IPS-18c (cell line): ENCODE results near the gene CTR9.

Experiments used
- H3K4me3 ChIP-seq: 2 replicates; pipeline ENCODE4 v1.7.0; 2013; ENCODE audit warnings: low read depth, mild to moderate bottlenecking, low read length, moderate library complexity; ENCODE audit not compliant: insufficient read depth
- H3K9me3 ChIP-seq: one replicate; pipeline ENCODE4 v1.6.1; 2013; ENCODE audit warnings: mild to moderate bottlenecking, low read length, moderate library complexity; ENCODE audit not compliant: control insufficient read depth, insufficient read depth

The CTR9 gene

DNA sequence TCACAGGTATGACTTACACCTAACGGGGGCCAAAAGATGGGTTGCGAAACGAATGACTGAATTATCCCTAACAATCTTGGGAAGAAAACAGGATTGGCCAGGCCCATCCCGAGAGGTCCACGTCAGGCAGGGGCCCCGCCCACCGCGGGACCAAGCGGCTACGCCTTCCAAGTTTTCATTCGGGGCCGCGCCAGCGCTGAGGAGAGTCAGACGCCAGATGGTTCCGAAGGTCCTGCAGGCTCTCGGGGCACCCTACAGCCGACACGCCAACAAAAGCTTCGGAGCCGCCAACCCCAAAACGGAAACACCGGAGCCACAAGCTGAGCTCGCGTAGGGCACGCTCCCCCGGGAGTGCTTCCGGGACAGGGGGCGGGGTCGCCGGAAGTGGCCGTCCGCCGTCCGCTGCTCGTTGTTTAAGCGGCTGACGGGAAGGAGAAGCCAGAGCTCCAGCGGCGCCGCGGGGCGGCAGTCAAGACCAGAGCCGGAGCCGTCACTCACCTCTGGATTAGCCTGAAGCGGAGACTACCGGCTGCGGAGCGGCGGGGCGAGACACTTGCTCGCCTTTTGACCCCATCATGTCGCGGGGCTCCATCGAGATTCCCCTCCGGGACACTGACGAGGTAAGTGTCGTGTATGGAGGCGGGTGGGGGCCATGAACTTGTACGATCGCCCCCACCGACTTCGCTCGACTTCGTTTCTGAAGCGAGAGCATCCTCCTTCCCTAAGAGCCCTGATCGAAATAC, at the start of gene CTR9:
TSS of gene CTR9 (plus strand) at position 409 of the 743 bp plus-strand sequence. CDS start at position 576, 167 bp downstream.
- Histone ChIP-seq H3K9me3 (no peaks in the 10 kb centered on the region), H3K4me3 (peak within 1 kb of the TSS; percentile 96)

DNA sequence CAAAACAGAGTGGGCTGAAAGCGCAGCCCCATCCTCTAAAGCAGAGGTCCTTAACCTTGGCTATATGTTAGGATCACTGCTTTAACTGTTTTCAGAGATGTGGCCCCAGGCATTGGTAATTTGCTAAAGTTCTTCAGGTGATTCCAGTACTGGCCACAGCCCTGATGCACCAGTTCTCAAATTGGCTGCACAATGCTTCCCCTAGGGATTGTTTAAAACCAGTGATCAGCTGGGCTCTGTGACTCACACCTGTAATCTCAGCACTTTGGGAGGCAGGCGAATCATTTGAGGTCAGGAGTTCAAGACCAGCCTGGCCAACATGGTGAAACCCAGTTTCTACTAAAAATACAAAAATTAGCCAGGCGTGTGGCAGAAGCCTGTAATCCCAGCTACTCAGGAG, 49.1 kb upstream of the CTR9 start:
- Histone ChIP-seq H3K9me3 (no peaks in the 10 kb centered on the region), H3K4me3 (no peak overlapping the region)

DNA sequence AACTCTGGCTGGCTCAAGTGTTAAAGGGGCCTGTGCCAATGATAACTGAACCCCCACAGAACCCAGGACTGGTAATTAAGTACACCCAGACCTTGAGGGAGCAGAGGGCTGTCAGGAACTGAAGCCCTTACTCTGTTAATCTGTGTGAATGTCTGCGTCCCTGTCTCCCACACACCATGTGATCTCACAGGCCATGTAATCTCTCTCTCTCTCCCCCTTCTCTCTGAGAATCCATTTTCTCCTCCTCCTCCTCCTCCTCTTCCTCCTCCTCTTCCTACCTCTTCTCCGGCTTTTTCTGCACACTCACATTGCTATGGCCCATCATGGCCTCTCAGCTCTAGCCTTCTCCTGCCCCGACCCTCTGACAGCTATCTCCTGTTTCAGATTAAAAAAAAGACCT, 42.9 kb upstream of the CTR9 start:
- no peaks in the 10 kb centered on the region for H3K9me3 ChIP-seq
- no peak overlapping the region for H3K4me3 ChIP-seq

DNA sequence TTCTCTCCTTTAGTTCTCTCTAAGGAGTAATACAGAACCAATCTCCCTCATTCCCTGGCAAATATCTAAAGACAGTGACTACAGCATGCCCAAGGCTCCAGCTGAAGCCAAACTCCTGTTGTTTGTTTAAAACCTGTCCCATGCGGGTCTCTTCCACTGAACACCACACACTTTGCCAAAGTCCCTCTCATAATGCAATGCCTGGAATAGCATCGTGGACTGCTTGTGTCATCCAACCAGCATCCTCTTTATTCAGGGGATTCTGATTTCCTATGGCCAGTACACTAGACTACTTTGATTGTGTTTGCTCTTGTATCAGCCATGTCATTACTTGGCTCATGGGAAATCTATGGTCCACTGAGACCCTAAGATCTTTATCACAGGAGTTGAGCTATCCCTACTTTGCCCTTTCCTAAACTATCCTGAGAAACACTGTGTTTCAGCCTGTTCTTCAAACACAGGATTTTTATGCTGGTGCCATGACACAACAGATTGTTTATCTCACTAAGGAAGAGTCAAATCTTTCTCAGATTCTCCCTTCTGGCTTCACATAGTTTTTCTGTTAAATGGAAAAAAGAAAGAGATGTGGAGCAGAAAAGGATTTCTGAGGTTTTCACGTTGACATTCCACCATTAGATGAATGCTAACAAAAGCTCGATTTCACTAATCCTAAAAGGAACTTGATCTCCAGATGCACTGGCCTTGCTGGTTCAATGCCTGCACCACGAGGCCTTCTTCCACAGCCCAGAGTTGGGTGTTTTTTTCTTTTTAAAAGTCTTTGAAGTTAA, 41.6 kb upstream of the CTR9 start:
- no peak overlapping the region for H3K4me3 ChIP-seq
- H3K9me3 ChIP-seq = no peaks in the 10 kb centered on the region

DNA sequence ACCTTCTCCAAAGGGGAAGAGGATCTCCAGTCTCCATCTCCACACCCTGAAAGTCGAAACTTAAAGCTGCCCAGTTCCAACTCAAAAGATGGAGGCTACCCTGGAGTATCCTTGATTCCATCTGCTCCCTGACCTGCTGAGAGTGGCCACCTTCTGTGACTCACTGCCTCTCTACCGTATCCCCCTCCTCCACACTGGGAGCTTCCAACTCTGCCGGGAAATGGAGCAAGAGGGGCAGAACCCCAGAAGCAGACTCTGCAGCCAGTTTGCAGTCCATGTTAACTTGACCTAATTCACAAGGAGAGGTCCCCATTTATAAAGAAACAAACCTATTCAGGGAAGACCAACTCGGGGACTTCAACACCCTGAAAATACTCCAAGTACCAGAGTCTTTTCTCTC, 35.5 kb upstream of the CTR9 start:
- H3K4me3 ChIP-seq = no peak overlapping the region
- H3K9me3 ChIP-seq = no peaks in the 10 kb centered on the region

DNA sequence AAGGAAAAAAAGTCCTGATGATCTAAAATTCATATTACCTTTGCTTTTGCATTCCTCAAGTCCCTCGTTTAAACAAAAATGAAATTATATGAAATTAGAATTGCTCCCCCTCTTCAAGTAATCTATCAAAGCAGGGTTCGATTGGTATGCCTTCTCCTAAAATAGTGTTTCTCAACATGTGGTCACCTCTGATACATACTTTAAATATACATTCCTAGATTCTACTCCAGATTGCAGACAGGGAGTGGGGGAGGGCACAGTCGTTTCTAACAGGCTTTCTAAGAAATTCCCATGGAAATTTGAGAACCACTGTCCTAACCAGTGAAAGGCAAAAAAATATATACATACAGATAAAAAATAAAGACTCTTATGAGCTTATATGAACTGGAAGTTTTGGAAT, 34.9 kb upstream of the CTR9 start:
- Histone ChIP-seq H3K4me3 (no peak overlapping the region), H3K9me3 (no peaks in the 10 kb centered on the region)

DNA sequence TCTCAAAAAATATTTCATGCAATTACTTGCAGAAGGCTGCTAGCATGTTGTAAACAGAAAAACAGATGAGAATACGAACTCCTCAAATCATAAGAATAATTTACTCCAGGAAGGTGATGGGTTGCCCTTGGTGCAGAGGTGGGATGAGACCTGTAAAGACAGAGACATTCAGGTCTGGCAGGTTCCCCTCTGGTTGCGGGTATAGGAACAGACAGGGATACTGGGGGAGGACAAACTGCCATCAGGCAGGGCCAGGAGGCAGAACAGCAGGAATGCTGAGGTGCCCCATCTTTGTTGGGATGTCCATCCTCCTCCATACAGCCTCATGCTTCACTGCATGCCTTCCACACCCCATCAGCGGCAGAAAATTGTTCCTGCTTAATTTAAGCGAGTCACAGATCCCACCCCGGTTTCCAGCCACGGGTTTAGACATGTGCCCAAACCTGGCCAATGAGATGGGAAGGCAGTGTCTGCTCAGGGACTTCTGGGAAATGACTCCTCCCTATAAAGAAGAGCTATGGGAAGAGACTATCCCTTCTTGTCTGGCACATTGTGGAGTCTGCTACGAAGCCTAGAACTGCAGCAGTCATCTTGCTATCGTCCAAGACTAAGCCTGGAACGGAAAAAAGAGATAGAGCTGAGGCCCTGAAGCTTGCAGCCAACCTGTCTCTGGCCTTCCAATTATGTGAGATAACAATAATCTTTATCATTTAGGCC, 34.3 kb upstream of the CTR9 start:
- H3K9me3 ChIP-seq = no peaks in the 10 kb centered on the region
- H3K4me3 ChIP-seq = no peak overlapping the region

DNA sequence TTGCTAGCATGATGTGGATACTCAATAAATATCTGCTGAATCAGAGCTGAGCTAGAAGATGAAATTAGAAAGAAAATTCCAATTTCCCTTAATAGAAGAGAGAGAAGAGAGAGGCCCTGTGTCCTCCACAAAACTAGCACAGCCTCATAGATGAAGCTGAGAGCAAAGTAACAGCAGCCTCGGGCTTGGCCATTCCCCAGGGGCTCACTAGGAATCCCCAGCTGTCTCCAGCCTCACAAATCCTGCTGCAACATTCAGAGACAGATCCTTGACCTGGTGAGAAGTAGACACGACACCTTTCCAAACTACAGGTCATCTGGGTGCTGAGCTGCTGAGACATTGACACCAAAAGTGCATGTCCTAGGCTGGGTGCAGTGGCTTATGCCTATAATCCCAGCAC, 31.4 kb upstream of the CTR9 start:
- H3K9me3 ChIP-seq = no peaks in the 10 kb centered on the region
- H3K4me3 ChIP-seq = no peak overlapping the region

DNA sequence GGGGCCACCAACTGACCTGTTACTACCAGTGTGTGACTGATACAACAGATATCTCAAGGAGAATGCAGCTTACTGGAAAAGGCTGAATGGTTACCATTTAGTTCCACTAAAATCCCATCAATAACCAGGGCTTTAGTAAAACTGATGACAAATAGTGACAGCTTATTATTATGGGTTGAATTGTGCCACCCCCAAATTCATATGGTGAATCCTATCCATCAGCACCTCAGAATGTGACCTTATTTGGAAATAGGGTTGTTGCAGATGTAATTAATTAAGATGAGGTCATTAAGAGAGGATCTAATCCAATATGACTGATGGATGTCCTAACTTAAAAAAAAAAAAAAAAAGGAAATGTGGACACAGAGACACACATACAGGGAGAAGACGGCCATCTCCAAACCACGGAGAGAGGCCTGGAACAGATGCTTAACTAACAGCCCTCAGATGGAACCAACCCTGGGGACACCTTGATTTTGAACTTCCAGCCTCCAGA, 30.1 kb upstream of the CTR9 start:
- H3K4me3 ChIP-seq = no peak overlapping the region
- H3K9me3 ChIP-seq = no peaks in the 10 kb centered on the region

DNA sequence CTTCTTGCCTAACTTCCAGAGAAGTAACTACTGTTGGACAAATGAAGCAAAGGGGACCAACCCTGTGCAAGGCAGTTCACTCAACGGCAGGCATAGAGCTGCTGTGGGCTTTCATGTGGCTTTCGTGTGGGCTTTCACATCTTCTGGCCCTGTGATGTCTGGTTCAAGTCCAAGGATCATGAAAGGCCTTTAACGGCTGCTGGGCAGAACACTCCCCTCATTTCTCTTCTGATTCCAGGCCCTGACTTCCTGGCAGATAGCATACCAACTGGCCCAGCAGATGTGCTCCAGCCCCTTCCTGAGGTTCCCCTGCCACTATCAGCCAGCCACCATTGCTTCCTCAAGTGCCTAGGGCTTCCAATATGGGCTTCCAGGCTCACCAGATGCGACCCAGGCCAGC, 28.7 kb upstream of the CTR9 start:
- Histone ChIP-seq H3K4me3 (no peak overlapping the region), H3K9me3 (no peaks in the 10 kb centered on the region)

DNA sequence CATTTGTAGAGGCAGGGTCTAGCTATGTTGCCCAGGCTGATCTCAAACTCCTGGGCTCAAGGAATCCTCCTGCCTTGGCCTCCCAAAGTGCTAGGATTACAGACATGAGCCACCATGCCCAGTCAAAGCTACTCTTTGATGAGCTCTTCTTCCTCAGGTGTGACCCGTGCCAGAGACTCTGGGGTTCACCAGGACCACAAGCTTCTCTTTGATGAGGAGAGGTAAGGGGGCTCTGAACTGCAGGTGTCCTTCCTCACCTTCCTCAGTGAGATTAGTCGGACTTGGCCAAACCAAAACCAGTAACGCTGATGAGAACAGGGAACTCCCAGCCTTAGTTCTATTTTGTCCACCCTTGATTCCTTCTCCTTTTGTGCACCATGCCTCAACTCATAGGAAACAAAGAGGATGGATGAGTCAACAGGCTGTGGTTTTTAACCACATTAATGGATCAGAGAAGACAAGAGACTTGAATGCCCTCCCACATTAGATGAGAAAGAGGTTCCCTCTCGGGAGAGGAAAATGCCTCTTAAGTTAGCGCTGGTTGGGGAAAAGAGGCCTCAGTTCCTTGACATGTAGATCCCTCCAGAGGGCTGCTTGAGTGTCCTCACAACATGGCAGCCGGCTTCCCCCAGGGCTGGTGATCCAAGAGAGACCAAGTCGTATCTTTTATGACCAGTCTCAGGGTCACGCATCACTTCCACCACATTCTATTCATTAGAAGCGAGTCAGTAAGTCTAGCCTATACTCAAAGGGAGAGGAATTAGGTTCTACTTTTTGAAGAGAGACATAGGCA, 25.7 kb upstream of the CTR9 start:
- Histone ChIP-seq H3K9me3 (no peaks in the 10 kb centered on the region), H3K4me3 (no peak overlapping the region)

DNA sequence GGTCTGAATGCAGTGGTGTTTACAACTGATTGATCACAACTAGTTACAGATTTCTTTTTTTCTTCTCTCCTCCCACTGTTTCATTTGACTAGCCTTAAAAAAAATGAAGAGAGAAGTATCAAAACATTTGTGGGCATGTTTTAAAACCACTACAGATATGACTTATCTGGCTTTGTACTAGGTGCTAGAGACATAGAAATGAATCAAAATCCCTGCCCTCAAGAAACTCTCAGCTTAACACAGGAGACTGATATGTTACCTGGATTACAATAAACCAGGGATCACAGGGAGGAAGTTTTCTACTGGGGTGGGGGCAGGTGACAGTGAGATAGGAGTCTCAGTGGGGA, 25.2 kb upstream of the CTR9 start:
- no peak overlapping the region for H3K4me3 ChIP-seq
- no peaks in the 10 kb centered on the region for H3K9me3 ChIP-seq

DNA sequence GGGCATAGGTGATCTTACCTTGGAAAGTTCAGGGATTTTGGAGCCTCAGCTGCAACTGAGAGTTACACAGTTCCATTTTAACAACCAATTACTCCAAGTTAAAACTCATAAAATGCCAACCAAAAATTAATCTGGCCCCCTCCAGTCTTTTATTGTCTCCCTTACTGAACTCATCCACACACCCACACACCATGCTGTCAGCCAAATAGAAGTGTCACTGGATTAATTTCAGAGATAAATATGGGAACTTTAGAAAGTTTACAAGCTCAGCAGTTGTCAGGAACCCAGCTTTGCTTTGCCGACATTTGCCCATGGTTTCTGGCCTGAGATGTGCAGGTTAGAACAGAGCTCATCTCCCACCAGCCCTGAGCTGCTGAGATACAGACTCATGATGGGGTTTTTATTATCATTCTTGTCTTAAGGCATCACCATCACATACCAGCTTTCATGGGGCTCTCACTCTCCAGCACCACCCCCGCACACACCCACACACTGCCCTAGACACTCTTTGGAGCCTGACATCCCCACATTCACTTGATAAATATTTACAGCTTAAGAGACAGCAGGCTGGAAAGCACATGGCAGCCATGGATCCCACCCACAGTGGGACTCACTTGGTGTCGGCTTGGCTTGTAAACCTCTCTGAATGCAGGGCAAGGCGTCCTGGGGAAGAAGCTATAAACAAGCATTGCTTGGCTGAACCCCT, 23.7 kb upstream of the CTR9 start:
- Histone ChIP-seq H3K9me3 (no peaks in the 10 kb centered on the region), H3K4me3 (no peak overlapping the region)

DNA sequence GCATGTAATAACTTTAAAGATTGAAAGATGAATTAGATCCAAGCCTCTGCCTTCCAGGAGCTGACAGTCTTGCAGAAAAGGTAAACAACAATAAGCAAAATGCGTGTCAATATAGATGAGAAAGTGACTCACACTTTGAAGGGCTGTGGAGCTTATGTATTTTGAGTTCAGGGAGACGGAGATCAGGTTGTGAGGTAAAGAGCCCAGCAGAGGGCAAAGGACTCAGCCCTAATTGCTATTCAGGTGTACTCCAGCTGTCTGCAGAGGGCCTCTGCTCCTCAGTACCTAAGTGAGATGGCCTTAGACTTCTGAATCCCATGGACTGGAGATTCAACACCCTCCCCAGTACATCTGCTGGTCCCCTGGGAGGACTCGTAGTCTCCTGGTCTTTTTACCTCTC, 22.9 kb upstream of the CTR9 start:
- no peaks in the 10 kb centered on the region for H3K9me3 ChIP-seq
- no peak overlapping the region for H3K4me3 ChIP-seq

DNA sequence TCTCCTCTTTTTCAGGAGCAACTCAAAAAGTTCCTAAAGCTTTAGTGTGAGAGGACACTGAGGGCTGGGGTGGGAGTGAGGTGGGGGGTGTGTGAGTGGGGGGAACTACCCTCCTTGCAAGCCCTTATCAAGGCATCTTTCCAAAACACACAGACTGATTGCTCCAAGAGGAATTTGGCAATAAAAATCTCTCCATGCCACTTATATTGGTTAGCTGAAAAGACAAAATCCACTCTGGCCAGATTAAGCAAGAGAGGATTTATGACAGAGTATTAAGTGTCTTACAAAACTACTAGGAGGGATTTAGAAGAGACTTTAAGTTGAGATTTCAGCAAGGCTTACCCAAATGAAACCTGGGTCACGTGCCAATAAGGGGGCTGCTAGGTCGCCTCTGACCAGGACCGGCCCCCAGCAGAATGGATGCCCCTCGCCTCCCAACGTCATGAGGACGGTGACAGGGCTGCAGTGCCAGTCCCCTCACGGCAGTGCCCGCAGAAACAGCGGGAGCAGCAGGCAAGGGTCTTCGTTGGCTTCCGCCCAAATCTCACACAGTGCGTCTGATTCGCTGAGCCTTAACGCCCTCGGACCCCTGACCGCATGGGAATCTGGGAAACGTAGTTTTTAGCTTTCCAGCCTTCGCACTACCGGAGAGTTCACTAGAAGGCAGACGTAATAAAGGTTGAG, 22.1 kb upstream of the CTR9 start:
- Histone ChIP-seq H3K4me3 (peak overlapping the region; percentile 55; the same call in 1 of the 2 replicates), H3K9me3 (no peaks in the 10 kb centered on the region)

DNA sequence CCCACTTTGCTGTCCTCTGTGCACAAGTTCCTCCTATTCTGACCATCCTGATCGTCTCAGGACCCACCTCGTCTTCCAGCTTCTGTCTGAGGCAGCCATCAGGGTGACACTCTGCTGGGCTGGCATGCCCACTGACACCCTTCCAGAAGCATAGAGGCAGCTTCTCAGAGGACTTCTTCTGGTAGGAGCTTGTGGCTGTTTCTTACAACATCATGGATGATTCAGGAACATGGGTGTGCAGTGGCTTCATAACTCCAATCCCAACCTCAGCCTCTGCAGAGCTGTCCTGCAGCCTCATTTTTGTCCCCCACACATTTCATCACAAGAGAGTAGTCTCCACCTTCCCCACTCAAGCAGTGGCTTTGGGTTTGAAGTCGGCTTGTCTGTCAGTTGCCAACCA, 20.9 kb upstream of the CTR9 start:
- no peak overlapping the region for H3K4me3 ChIP-seq
- H3K9me3 ChIP-seq = no peaks in the 10 kb centered on the region
